Stimulated activated CD4-positive, alpha-beta T cell treated with anti-CD3 and anti-CD28 coated beads, TNF-alpha, amount 100 ng/mL, for 4 hours (primary cell): Measurements from ENCODE around the gene JMJD1C.
"Not testable (repeated sequence)": the region's sequence is repeated elsewhere in the genome, so short reads cannot be mapped to it uniquely, and the experiment has no call there.

ENCODE experiments used
- DNase-seq, 3 experiments: peaks; one replicate each; pipeline ENCODE4 v3.0.0-alpha.2; 2020; ENCODE audit warnings: low read depth in 3 of 3

JMJD1C gene

DNA sequence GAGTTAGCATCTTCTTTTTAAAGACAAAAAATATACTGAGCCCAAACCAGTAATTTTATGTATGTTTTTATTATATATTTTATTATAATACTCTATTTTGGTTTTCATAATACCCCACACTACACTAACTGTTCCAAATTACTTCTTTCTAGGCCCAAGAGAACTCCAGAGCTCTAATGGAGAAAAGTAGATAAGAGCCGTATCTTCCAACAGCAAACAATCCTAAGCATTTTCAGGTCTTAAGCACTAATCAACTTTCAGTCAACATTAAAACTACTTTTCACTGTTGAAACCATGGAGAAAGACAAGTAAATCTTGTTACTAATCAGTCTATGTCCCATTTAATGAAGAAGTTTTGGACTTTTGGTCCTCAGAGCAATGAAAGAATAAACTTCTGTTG is 55.1 kb downstream of the JMJD1C start:
- DNase-seq, result no peak

DNA sequence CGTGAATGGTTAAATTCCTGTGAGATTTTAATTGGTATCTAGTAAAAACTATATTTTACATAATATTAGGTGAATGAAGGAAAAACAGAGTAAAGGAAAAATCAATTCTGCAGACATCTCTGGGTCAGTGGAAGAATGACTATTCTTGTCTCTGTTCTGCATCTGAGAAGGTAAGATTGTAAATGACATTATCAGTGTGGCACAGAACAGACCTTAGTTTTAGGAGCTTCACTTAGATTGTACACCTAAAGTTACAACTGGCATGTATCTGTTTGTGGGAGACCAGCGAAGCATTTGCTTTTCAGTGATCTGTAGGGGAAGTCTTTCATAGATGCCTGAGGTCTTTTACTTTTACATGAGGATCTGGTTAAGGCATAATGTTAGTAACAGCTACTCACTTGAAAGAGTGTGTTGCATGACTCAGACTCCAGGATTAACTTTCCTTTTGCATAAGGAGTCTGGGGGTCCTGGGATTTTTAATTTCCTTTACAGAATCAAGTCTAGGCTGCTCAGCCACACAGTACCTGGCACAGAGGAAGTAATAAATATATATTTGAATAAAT is 56.2 kb downstream of the JMJD1C start:
- DNase-seq, result no peak

- DNase-seq, result no peak
Measured at GRCh38 chr10:63407136-63407662, 58.6 kb downstream of the JMJD1C start.

GRCh38 chr10:63396133-63396761 is 69.5 kb downstream of the JMJD1C start:
- no peak for DNase-seq

DNA sequence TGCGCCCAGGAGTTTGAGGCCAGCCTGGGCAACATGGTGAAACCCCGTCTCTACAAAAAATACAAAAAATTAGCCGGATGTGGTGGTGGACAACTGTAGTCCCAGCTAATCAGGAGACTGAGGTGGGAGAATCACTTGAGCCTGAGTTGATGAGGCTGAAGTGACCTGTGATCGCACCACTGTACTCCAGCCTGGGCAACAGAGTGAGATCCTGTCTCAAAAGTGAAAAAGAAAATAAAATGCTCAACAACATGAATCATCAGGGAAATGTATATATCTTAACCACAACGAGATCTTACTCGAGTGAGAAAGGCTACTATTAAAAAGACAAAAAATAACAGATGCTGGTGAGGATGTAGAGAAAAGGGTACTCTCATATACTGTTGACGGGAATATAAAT is 72.7 kb downstream of the JMJD1C start:
- no peak for DNase-seq

GRCh38 chr10:63392224-63392623 is 73.6 kb downstream of the JMJD1C start:
- DNase-seq, result no peak

- DNase-seq, result no peak
Measured at GRCh38 chr10:63391812-63392211, 74.0 kb downstream of the JMJD1C start.

DNA sequence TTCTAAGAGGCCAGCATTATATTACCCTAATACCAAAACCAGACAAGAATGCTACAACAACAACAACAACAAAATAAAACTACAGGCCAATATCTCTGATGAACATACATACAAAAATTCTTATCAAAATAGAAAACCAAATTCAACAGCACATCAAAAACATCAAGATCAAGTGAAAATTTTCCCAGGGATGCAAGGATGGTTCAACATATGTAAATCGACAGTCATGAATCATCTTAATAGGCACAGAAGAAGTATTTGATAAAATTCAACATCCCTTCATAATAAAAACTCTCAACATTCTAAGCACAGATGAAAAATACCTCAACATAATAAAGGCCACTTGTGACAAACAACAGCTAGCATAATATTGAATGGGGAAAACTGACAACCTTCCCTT is 75.3 kb downstream of the JMJD1C start:
- no peak for DNase-seq

GRCh38 chr10:63388421-63389031 is 77.3 kb downstream of the JMJD1C start:
- DNase-seq, result no peak

- no peak for DNase-seq
Measured at GRCh38 chr10:63385254-63385653, 80.5 kb downstream of the JMJD1C start.

DNA sequence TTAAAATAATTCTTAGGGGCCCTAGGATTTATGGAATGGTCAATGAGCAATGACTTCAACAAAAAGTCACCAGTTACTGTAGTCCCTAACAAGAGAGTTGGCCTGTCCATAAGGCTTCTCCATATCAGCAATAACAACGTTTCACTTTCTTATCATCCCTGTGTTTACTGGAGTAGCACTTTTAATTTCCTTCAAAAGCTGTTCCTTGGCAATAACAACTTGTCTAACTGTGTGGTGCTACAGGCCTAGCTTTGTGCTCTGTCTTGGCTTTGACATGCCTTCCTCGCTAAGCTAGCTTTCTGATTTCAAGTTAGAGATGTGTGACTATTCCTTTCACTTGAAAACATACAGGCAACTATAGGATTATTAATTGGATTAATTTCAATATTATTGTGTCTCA is 81.1 kb downstream of the JMJD1C start:
- no peak for DNase-seq

- no peak for DNase-seq
Measured at GRCh38 chr10:63384001-63384400, 81.8 kb downstream of the JMJD1C start.

GRCh38 chr10:63383141-63383540 is 82.6 kb downstream of the JMJD1C start:
- no peak for DNase-seq

DNA sequence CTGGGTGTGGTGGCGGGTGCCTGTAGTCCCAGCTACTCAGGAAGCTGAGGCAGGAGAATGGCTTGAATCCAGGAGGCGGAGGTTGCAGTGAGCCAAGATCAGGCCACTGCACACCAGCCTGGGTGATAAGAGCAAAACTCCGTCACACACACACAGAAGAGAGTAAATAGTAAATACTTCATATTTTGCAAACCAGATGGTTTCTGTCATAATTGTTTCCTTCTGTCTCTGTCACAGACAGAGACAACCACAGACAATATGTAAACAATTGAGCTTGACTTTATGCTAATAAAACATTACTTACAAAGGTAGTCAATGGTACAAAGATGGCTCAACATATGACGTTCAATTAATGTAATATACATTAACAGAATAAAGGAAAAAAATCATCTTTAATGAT is 83.7 kb downstream of the JMJD1C start:
- DNase-seq, result no peak

DNA sequence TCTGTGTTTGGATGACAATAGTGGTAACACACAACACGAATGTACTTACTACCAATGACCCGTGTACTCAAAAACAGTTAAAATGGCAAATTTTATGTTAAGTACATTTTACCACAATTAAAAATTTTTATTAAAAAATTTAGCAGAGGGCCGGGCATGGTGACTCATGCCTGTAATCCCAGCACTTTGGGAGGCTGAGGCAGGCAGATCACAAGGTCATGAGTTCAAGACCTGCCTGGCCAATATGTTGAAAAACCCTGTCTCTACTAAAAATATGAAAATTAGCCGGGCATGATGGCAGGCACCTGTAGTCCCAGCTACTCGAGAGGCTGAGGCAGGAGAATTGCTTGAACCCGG is 88.5 kb downstream of the JMJD1C start:
- not testable (repeated sequence) for DNase-seq

GRCh38 chr10:63376560-63377304 is 89.0 kb downstream of the JMJD1C start:
- DNase-seq, result no peak

DNA sequence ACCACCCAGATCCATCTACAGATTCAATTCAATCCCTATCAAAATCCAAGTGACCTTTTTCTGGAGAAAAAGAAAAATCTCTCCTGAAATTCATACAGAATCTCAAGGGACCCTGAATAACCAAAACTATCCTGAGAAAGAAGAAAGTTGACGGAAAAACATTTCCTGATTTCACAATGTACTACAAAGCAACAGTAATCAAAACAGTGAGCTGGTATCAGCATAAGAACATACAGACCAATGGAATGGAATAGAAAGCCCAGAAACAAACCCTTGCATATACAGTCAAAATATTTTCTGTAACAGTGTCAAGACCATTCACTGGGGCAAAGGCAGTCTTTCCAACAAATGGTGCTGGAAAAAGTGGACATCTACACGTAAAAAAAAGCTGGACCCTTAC is 89.9 kb downstream of the JMJD1C start:
- no peak for DNase-seq

DNA sequence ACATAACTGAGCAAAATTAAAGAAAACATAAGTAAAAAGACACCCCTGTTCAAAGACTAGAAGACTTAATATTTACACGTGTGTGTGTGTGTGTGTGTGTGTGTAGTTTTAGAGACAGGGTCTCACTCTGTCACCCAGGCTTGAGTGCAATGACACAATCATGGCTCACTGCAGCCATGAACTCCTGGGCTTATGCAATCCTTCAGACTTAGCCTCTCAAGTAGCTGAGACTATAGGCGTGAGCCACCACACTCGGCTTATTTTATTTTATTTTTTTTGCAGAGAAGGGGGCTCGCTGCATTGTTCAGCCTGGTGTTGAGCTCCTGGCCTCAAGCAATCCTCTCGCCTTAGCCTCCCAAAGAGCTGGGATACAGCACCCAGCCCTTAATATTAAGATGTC is 90.3 kb downstream of the JMJD1C start:
- no peak for DNase-seq

DNA sequence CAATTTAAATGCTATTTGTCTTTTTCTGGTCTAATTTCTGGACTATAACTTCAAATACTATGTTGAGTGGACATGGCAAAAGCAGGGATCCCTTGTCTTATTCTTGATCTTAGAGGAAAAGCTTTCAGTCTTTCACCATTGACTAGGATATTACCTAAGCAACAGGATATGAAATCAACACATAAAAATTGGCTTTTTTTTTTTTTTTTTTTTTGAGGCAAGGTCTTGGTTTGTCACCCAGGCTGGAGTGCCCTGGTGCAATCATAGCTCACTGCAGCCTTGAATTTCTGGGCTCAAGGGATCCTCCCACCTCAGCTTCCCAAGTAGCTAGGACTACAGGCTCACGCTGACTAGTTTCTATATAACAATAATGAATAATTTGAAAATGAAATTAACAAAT is 90.8 kb downstream of the JMJD1C start:
- DNase-seq, result no peak

- no peak for DNase-seq
Measured at GRCh38 chr10:63373176-63373575, 92.6 kb downstream of the JMJD1C start.

- DNase-seq, result no peak
Measured at GRCh38 chr10:63369711-63370110, 96.1 kb downstream of the JMJD1C start.

DNA sequence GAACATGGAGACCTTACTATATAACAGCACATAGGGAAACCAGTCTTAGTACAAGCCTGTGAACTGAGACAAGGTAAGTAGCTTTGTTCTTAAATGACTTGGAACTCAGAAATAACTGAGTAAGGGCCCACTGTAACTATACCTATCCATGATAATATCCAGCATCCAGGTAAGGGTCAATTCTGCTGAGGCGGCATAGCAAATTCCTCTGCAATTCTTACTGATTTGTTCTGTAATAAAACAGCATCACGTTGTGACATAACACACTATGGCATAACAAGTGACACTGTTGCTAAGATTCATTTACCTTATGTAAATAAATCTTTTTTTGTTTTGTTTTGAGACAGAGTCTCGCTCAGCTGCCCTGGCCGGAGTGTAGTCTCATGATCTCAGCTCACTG is 97.4 kb downstream of the JMJD1C start:
- no peak for DNase-seq

GRCh38 chr10:63366933-63367332 is 98.8 kb downstream of the JMJD1C start:
- no peak for DNase-seq
